DOHH2 (cell line): ENCODE data around the gene KIF19.

ENCODE experiments used
- CTCF ChIP-seq: fragments of 200-600 bp; sonication (generic); IDR thresholded peaks from one replicate; pipeline ENCODE4 v1.5.1; 2014; ENCODE audit warnings: antibody characterized with exemption, mild to moderate bottlenecking, low read depth, low read length; ENCODE audit not compliant: poor library complexity, severe bottlenecking
- EZH2phosphoT487 ChIP-seq: fragments of 200-600 bp; sonication (generic); IDR thresholded peaks from 2 replicates; pipeline ENCODE4 v1.6.1; 2017; ENCODE audit warnings: borderline replicate concordance, mild to moderate bottlenecking, antibody characterized with exemption, low read length, moderate library complexity, mixed read lengths

- TF ChIP-seq CTCF (no peak), EZH2phosphoT487 (no peak)
Measured at GRCh38 chr17:74374858-74375257, 48.8 kb downstream of the KIF19 start.
